HEK293 (cell line): ENCODE data around the gene EMILIN1.

ENCODE experiments used
- CTCF ChIA-PET: fragments of 350-600 bp; formaldehyde crosslinking; extraction: SDS; loops from one replicate; lab custom pipeline; 2021; ENCODE audit warnings: antibody characterized with exemption; lab: Yijun Ruan, JAX
- POLR2A ChIA-PET: fragments of 300-600 bp; formaldehyde crosslinking; extraction: SDS; loops from one replicate; lab custom pipeline; 2020; ENCODE audit warnings: antibody characterized with exemption, inconsistent platforms; lab: Yijun Ruan, JAX
- H3K27ac ChIP-seq: fragments of 200-500 bp; sonication (Bioruptor generic); 2 replicates; pipeline ENCODE4 v1.5.1; 2014; ENCODE audit warnings: low read depth, low read length, control low read depth, inconsistent platforms; ENCODE audit errors: extremely low read depth
- H3K36me3 ChIP-seq, 2 experiments: fragments of 200-500 bp in 1 of 2; sonication (Bioruptor generic) in 1 of 2; 1 replicate in 1 of 2; 2 replicates in 1 of 2; pipeline ENCODE4 v1.5.1; 2014 to 2017; ENCODE audit warnings: inconsistent platforms in 2 of 2, low read length in 2 of 2; ENCODE audit not compliant: control insufficient read depth in 2 of 2, insufficient read depth in 1 of 2
- H3K4me1 ChIP-seq: fragments of 200-500 bp; sonication (Bioruptor generic); 2 replicates; pipeline ENCODE4 v1.5.1; 2014; ENCODE audit warnings: mild to moderate bottlenecking, low read length, inconsistent platforms; ENCODE audit not compliant: control insufficient read depth, insufficient read depth
- H3K4me3 ChIP-seq: 2 replicates; pipeline ENCODE4 v1.5.1; 2011; ENCODE audit warnings: low read depth, mild to moderate bottlenecking, control low read depth, low read length, moderate library complexity
- H3K9me3 ChIP-seq: fragments of 200-500 bp; sonication (Bioruptor generic); 2 replicates; pipeline ENCODE4 v1.5.1; 2014; ENCODE audit warnings: low read depth, low read length, inconsistent platforms; ENCODE audit not compliant: control insufficient read depth, insufficient read depth
- INSM2 ChIP-seq: fragments of 450-650 bp; formaldehyde crosslinking; IDR thresholded peaks from 2 replicates; pipeline ENCODE4 v1.5.1; 2016; ENCODE audit warnings: missing biosample characterization, missing genetic modification characterization
- KLF7 ChIP-seq: fragments of 450-650 bp; formaldehyde crosslinking; IDR thresholded peaks from 2 replicates; pipeline ENCODE4 v1.5.1; 2016; ENCODE audit warnings: missing biosample characterization, missing genetic modification characterization, borderline replicate concordance
- SCRT2 ChIP-seq: fragments of 450-650 bp; formaldehyde crosslinking; IDR thresholded peaks from 2 replicates; pipeline ENCODE4 v1.5.1; 2016; ENCODE audit warnings: missing biosample characterization, missing genetic modification characterization
- SP7 ChIP-seq: fragments of 450-650 bp; formaldehyde crosslinking; IDR thresholded peaks from 2 replicates; pipeline ENCODE4 v1.5.1; 2016; ENCODE audit warnings: missing biosample characterization, missing genetic modification characterization
- ZBTB48 ChIP-seq: fragments of 450-650 bp; formaldehyde crosslinking; IDR thresholded peaks from 2 replicates; pipeline ENCODE4 v1.5.1; 2016; ENCODE audit warnings: missing biosample characterization, missing genetic modification characterization
- ZFHX2 ChIP-seq: fragments of 450-650 bp; formaldehyde crosslinking; conservative IDR thresholded peaks from 2 replicates; pipeline ENCODE4 v1.5.1; 2016; ENCODE audit warnings: missing biosample characterization, missing genetic modification characterization
- ZNF280D ChIP-seq: fragments of 450-650 bp; formaldehyde crosslinking; IDR thresholded peaks from 2 replicates; pipeline ENCODE4 v1.5.1; 2016; ENCODE audit warnings: missing biosample characterization, missing genetic modification characterization
- ZNF449 ChIP-seq: fragments of 450-650 bp; formaldehyde crosslinking; IDR thresholded peaks from 2 replicates; pipeline ENCODE4 v1.5.1; 2017; ENCODE audit warnings: missing biosample characterization, mild to moderate bottlenecking, missing genetic modification characterization, moderate library complexity
- ZNF645 ChIP-seq: fragments of 450-650 bp; formaldehyde crosslinking; IDR thresholded peaks from 2 replicates; pipeline ENCODE4; 2016; ENCODE audit warnings: missing biosample characterization, missing genetic modification characterization

The EMILIN1 gene

GRCh38 chr2:27081984-27082772, 3.8 kb downstream of the EMILIN1 start:
- Histone ChIP-seq H3K27ac (peak overlapping the region; percentile 57), H3K4me3 (no peak overlapping the region), H3K36me3 (no peaks in the 10 kb centered on the region), H3K4me1 (peaks cover 8% of the 10 kb centered on the region), H3K9me3 (no peaks in the 10 kb centered on the region)
- ChIA-PET CTCF (interaction anchor here (0.6 to 1.5 kb wide), 5 partner anchors 13 to 236 kb away, joined by 3 to 8 read pairs (median 3); no protein-coding TSS in a partner anchor), POLR2A (interaction anchor here (1.0 to 4.1 kb wide), 4 partner anchors 10 to 32 kb away, joined by 4 to 45 read pairs (median 14); partner anchors contain the start of genes AGBL5 and OST4)
- TF ChIP-seq ZNF645 (tag by site-specific recombination) (no peak), ZFHX2 (tag by site-specific recombination) (peak; percentile 33)
- TF ChIP-seq, all 188 proteins: peak for 1

GRCh38 chr2:27082773-27083409, 4.5 kb downstream of the EMILIN1 start:
- CTCF ChIA-PET = interaction anchor here (1.4 kb wide), 1 partner anchor 237 kb away, joined by 8 read pairs; no protein-coding TSS in a partner anchor
- no peak overlapping the region for H3K27ac ChIP-seq
- H3K9me3 ChIP-seq = no peaks in the 10 kb centered on the region
- peaks cover 8% of the 10 kb centered on the region for H3K4me1 ChIP-seq
- POLR2A ChIA-PET = interaction anchor here (1.2 to 4.1 kb wide), 3 partner anchors 11 to 32 kb away, joined by 6 to 45 read pairs (median 23); partner anchors contain the start of genes AGBL5 and OST4
- no peak overlapping the region for H3K4me3 ChIP-seq
- no peaks in the 10 kb centered on the region for H3K36me3 ChIP-seq
- TF ChIP-seq SP7 (tag by site-specific recombination) (no peak), ZBTB48 (tag by site-specific recombination) (no peak), ZNF280D (no peak), ZFHX2 (tag by site-specific recombination) (0 out of 2 replicates have a peak, but pooled peaks have one; percentile 1)

- Histone ChIP-seq H3K36me3 (no peaks in the 10 kb centered on the region), H3K27ac (no peak overlapping the region), H3K4me1 (peaks cover 8% of the 10 kb centered on the region), H3K4me3 (no peak overlapping the region), H3K9me3 (no peaks in the 10 kb centered on the region)
- POLR2A ChIA-PET = interaction anchor here (0.6 to 4.1 kb wide), 5 partner anchors 11 to 152 kb away, joined by 4 to 45 read pairs (median 7); partner anchors contain the start of genes AGBL5 and OST4
- CTCF ChIA-PET = interaction anchor here (0.6 to 2.9 kb wide), 5 partner anchors 11 to 286 kb away, joined by 3 to 11 read pairs (median 4); no protein-coding TSS in a partner anchor
- TF ChIP-seq ZNF449 (tag by site-specific recombination) = 0 out of 2 replicates have a peak, but pooled peaks have one; percentile 34
- TF ChIP-seq ZNF645 (tag by site-specific recombination) = no peak
- TF ChIP-seq KLF7 (tag by site-specific recombination) = no peak
- 0 out of 2 replicates have a peak, but pooled peaks have one; percentile 11 for TF ChIP-seq SCRT2 (tag by site-specific recombination)
- no peak for TF ChIP-seq INSM2 (tag by site-specific recombination)
These were observed 5.2 kb downstream of the EMILIN1 start for GRCh38 chr2:27083410-27084296.
